GM18499 (cell line): ENCODE measurements around the gene BRME1.

Experiments
- ATAC-seq: cut with Tn5 transposase; IDR thresholded peaks from one replicate; pipeline ENCODE4 v1.9.1; 2021; ENCODE audit warnings: moderate number of reproducible peaks; ENCODE audit not compliant: insufficient read depth, unreplicated experiment

Gene BRME1

DNA sequence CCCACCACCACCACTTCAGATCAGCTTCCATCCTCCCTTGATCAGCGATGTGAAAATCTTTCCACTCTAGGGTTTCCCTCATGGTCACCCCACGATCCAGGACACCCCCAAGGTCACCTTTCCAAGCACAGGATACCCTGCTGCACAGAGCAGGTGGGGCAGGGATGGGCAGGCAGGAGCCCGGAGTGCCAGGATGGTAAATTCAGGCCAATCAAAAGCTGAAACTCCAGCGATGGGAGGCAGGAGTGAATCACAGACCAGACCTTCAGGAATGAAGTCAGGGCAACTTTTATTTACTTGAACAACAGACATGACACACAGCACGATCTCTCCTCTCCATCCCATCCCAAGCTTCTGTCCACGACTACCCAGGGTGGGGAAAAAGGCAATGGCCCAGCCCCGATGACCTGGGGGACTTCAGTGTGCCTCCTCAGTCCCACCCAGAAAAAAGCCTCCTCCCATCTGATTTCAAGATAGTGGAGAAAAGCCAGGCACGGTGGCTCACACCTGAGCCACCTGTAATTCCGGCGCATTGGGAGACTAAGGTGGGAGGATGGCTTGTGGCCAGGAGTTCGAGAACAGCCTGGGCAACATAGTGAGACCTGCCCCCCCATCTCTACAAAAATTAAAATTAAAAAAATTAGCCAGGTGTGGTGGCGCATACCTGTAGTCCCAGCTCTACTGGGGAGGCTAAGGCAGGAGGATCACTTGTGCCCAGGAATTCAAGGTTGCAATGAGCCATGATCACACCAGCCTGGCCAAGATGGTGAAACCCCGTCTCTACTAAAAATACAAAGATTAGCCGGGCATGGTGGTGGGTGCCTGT, 71.5 kb downstream of the BRME1 start:
- ATAC-seq, result no peak

DNA sequence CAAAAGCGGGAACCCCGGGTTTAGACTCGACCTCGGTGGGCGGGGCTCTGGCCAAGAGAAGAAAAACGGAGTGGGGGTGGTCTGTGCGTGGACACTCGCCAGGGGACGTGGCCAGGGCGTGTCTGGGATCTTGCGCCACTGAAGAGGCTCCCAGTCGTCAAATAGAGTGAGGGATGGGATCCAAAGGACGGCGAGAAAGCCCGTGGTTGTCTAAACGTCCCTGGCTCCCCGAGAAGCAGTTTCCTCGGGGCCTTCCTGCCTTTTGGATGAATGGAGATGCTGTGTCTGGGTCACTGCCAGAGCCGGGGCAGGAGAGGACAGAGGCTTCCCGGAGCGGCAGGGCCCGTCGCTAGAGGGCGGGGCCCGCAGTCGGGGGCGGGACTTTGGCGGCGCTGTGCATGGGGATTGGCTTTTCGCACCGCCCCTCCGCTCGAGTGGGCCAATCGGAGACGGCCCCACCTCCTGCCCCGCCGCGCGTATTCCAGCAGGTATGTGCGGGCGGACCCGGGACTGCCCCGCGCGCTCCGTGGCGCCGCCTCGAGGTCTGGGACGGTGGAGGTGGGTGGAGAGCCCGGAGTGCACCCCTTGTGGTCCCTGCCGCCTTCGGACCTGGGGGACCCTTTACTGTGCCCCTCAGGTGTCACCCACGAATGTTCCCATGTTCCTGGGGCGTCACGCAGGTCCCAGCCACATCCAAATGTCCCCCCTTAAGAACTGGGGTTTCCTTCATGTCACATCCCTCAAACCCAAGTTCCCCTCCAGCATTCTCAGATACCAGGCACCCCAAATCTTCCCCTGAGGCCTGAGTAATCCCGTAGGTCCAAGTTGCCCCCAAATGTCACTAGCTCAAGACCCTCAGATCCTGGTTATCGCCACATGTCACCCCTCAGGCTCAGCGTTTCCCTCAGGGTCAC, 72.3 kb downstream of the BRME1 start:
- peak; percentile 45 for ATAC-seq
